ENCODE measurements around the gene HCCS.
A peak's percentile ranks its signal among the peaks of the same experiment; 100 is the strongest.
"Not testable (repeated sequence)": the region's sequence is repeated elsewhere in the genome, so short reads cannot be mapped to it uniquely, and the experiment has no call there.

The HCCS gene

GRCh38 chrX:11111037-11111851 lies at the start of gene HCCS:
HCCS (plus strand) TSS chrX:11111332; CDS start chrX:11112061, 729 bp downstream.
- DNase-seq = peak; percentile 76

GRCh38 chrX:11064276-11064675 lies 46.9 kb upstream of the HCCS start:
- DNase-seq = no peak

DNA sequence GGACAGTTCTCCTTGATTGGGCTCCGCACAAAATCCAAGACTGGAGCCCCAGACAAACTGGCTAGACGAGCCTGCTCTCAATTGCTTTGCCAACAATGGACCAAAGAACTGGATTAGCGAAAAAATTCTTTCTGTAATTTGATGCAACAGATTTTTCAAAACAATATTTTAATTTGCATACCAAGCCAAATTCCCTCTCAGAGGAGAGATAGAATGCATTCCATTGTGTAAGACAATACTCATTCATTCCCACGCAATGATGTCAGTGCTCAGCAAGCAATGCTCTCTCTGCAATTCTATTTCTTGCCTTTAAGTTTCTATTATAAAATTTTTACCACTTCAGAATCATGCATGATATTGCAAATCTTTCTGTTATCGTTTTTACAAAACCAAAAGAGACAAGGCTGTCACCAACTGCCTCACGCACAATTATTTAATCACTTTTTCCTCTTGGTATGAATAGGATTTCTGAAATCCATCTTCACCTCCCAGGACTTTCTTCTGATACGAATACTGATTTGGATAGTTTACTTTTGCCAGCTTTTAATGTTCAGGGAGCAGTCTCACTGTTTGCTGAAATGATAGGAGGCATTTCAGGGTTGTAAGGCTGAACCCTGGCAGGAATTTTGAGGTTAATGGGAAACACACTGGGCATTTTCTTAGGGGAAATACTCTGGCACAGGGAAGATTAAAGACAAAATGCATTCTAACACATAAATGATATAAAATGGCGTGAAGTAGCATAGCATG lies 46.1 kb upstream of the HCCS start:
- no peak for DNase-seq

- no peak for DNase-seq
Measured at GRCh38 chrX:11066812-11067211, 44.3 kb upstream of the HCCS start.

DNA sequence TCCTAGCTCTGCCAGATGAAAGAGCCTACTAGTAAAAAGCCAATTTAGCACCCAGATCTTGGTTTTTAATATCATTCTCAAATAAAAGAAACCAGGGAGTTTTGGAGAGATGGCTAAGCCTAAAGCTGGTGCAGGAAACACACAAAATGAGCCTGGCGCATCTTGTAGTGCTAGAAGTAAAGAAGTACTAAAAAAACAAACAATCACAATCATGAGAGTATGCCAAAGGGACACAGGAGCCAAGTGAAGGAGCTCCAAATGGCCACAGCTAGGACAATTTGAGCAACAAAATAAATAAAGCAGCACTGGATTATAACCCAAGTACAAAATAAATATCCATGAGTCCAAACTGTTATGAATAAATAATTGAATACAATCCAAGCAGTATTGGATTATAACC lies 37.8 kb upstream of the HCCS start:
- DNase-seq = no peak

DNA sequence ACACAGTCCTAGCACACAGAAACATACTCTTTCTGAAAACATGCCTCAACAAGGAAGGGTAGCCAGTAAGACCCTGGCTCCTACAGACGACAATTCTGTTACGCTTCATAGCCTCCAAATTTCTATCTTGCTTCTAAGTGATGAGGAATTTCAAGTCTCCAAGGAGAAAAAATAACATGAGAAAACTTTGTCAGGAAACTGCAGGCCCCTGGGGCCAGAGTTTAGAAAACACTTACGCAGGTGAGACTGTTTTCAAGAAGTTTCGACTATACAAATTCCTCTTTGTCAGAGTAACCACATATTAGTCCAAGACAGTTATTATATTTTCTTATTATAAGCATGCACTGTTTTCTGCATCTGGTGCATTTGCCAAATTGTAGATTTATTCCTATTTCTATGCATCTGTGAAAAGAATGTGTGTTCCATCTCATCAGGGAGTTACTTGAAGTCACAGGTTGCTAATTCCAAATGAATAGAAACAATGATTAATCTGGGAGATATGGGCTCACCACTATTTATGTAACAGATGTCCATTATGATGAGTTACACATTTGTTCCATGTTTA lies 30.3 kb upstream of the HCCS start:
- no peak for DNase-seq

GRCh38 chrX:11081511-11081910 lies 29.6 kb upstream of the HCCS start:
- DNase-seq = no peak

GRCh38 chrX:11085305-11085704 lies 25.8 kb upstream of the HCCS start:
- no peak for DNase-seq

- DNase-seq = no peak
Measured at GRCh38 chrX:11089802-11090201, 21.3 kb upstream of the HCCS start.

GRCh38 chrX:11097933-11098332 lies 13.2 kb upstream of the HCCS start:
- DNase-seq = no peak

DNA sequence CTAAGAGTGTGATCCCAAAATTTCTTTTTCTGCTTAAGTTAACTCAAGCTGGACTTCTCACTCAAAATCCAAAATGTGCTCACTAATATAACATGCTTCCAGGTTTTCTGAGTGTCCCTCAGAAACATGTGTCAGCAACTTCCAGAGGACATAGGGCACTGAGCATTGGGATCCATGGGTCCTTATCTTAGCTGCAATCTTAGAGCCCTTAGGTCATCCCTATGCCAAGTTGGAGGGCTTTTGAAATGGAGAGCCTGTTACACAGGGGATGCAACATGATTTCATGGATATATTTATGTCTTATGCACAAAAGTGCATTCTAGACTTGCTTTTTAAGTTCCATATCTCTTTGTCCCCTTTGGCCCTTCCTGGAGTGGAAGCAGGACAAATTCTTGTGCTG lies 11.7 kb upstream of the HCCS start:
- no peak for DNase-seq

- peak; percentile 60 for DNase-seq
Measured at GRCh38 chrX:11100281-11101035, 10.7 kb upstream of the HCCS start.

GRCh38 chrX:11103006-11103405 lies 8.1 kb upstream of the HCCS start:
- DNase-seq = no peak

DNA sequence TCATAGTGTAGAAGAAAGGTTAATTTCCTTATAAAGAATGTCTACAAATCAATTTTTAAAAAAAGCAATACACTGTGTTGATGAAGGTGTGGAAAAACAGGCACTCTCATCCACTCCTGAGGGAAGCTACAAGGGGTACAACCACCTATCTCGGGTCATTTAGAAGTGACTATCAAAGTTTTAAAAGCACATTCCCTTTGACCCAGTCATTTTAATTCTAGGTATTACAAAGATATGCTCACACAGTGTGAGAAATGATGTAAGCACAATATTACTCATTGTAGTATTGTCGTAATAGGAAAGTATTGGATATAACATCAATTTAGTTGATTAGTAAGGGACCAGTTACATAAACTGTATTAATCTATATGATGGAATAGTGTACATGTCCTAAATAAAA lies 7.4 kb upstream of the HCCS start:
- no peak for DNase-seq

GRCh38 chrX:11105080-11105479 lies 6.1 kb upstream of the HCCS start:
- DNase-seq = no peak

- no peak for DNase-seq
Measured at GRCh38 chrX:11108253-11108941, 2.7 kb upstream of the HCCS start.

GRCh38 chrX:11109968-11110367 lies 1.2 kb upstream of the HCCS start:
- no peak for DNase-seq

- DNase-seq = no peak
Measured at GRCh38 chrX:11111947-11112346, 815 bp downstream of the HCCS start.

GRCh38 chrX:11113731-11114130 lies 2.6 kb downstream of the HCCS start:
- DNase-seq = no peak

DNA sequence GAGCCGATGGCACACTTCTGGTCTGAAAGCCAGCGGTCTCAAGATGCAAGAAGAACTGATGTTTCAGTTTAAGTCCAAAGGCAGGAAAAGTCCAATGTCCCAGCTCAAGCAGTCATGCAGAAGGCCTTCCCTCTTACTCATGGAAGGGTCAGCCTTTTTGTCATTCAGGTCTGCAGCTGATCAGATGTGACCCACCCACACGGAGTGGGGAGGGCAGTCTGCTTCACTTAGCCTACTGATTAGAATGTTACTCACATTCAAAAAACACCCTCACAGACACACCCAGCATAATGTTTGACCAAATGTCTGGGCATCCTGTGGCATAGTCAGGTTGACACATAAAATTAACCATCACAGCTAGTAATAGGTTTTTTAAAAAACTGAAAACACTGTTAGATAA lies 6.6 kb downstream of the HCCS start:
- DNase-seq = no peak

- DNase-seq = no peak
Measured at GRCh38 chrX:11119313-11119943, 8.3 kb downstream of the HCCS start.

DNA sequence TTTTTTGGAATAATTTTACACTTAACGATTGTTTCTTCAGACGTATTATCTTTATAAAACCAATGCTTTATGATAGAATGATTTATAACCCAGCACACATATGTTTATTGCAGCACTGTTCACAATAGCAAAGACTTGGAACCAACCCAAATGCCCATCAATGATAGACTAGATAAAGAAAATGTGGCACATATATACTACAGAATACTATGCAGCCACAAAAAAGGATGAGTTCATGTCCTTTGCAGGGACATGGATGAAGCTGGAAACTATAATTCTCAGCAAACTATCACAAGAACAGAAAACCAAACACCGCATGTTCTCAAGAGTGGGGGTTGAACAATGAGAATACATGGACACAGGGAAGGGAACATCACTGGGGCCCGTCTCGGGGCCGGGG lies 12.0 kb downstream of the HCCS start:
- not testable (repeated sequence) for DNase-seq
